Heart right ventricle (tissue), 16 donors: ENCODE results near the gene KCNJ4. TPM values are rescaled to one million over a fixed set of nuclear protein-coding genes. Genes with fewer than 3 reads are reported as not detected.

ENCODE experiments used
- ATAC-seq, 8 donors: fragments of 200-7000 bp; cut with Tn5 transposase; one replicate each; pipeline ENCODE4 v1.9.1; 2020; ENCODE audit warnings: mild to moderate bottlenecking in 8 of 8, moderate library complexity in 8 of 8, moderate number of reproducible peaks in 1 of 8
- DNase-seq, 2 donors: peaks; one replicate each; pipeline ENCODE4 v3.0.0-alpha.2; 2020
- H3K27ac ChIP-seq, 10 donors: fragments of 200-600 bp; sonication (generic) in 2 of 10; one replicate each; pipeline versions ENCODE4 v1.5.0 to v1.8.0; 2020 to 2022; ENCODE audit warnings: mild to moderate bottlenecking in 3 of 10
- H3K27me3 ChIP-seq, 7 donors: fragments of 200-600 bp; one replicate each; pipeline ENCODE4 v1.8.0; 2021 to 2022; ENCODE audit warnings: mild to moderate bottlenecking in 2 of 7
- H3K36me3 ChIP-seq, 9 donors: fragments of 200-600 bp; sonication (generic) in 1 of 9; one replicate each; pipeline versions ENCODE4 v1.5.0 to v1.8.0; 2020 to 2022; ENCODE audit warnings: mild to moderate bottlenecking in 2 of 9
- H3K4me1 ChIP-seq, 9 donors: fragments of 200-600 bp; sonication (generic) in 1 of 9; one replicate each; pipeline versions ENCODE4 v1.5.0 to v1.8.0; 2020 to 2022; ENCODE audit warnings: mild to moderate bottlenecking in 4 of 9
- H3K4me3 ChIP-seq, 10 donors: fragments of 200-600 bp; sonication (generic) in 2 of 10; one replicate each; pipeline versions ENCODE4 v1.5.0 to v1.8.0; 2020 to 2022; ENCODE audit warnings: mild to moderate bottlenecking in 7 of 10, moderate library complexity in 2 of 10
- H3K9me3 ChIP-seq, 11 donors: fragments of 200-600 bp in 10 of 11; sonication (generic) in 2 of 11; one replicate each; pipeline versions ENCODE4 v1.5.0 to v1.8.0; 2013 to 2022; ENCODE audit warnings: mild to moderate bottlenecking in 2 of 11, control low read depth in 1 of 11, moderate library complexity in 1 of 11
- CTCF ChIP-seq, 9 donors: fragments of 200-600 bp; sonication (generic) in 2 of 9; IDR thresholded peaks; one replicate each; pipeline versions ENCODE4 v1.5.0 to v1.8.0; 2021 to 2022; ENCODE audit warnings: antibody characterized with exemption in 9 of 9, mild to moderate bottlenecking in 5 of 9, moderate library complexity in 1 of 9
- WGBS, 2 donors: extraction: QIAGEN DNeasy Blood & Tissue Kit; methylation state at CpG; one replicate each; pipeline ENCODE4 v1.1.7; 2013; ENCODE audit warnings: inconsistent platforms in 1 of 2; 5-methylcytosine and 5-hydroxymethylcytosine counted together
- intact Hi-C, 10 donors: fragments of 100-400 bp; cut with DNase I; formaldehyde crosslinking; loops; one replicate each; pipeline versions ENCODE4 v1.11.1 to v1.14.2; 2022
- polyA plus RNA-seq, 2 donors: library from polyadenylated mRNA; stranded (reverse); fragments of 200-250 nt; gene quantifications; one replicate each; pipeline ENCODE4 v1.2.3, GENCODE V29; 2013
- total RNA-seq, 10 donors: library from RNA; stranded (reverse); fragmentation: NEBNext Ultra II Directional in 3 of 10; extraction: Animal tissue kit (Norgen Biotek cat#: 25700) in 3 of 10; gene quantifications; one replicate each; pipeline versions ENCODE4 v1.2.1 to v1.2.4, GENCODE V29; 2021 to 2023
- donor health status: Arrhythmogenic right ventricular cardiomyopathy.
- donor health status: ischemic (EF 13 %, LVEDD 7.1; RV severe dilation, severe dysfunction).
- donor health status: healthy with polysubstance abuse.
- donor health status: DM: no; HTN: yes; CAD: no.
- donor health status: DM: no; HTN: no; CAD: no.
- donor health status: ischemic (EF 25% LVEDD 6.9; RV normal size, moderate dysfunction).
- donor health status: ischemic (EF 25% LVEDD 5.7; RV mildly dilated, moderate dysfunction).
- donor health status: healthy.
- donor health status: DM: yes; HTN: yes; CAD: no.
- donor health status: Ischemic cardiomyopathy.
- donor health status: ischemic (EF 35%, LVEDD 5.7; RV mildly dilated, moderate dysfunction).
- donor health status: nonischemic (EF 11% LVEDD 7.7; RV severe dilation, severe dysfunction).
- donor health status: DM: yes; HTN: yes; CAD: no.
- donor health status: PGD.
- donor health status: ischemic (EF 29% LVEDD 5.4; RV normal size, mild dysfunction).
- donor health status: nonischemic (EF 23%, LVEDD 6.1; RV moderate dilation, normal function).

KCNJ4 gene
- total and polyA plus RNA-seq, 12 donors = 4.9 to 93.3 (median 33.9) TPM

- no peaks in the 10 kb centered on the region for H3K9me3 ChIP-seq
- ATAC-seq = peak; percentile 44 to 73 (median 60)
- H3K36me3 ChIP-seq = no peaks in the 10 kb centered on the region
- H3K27ac ChIP-seq = peak overlapping the region; percentile 61 to 99 (median 92)
- H3K4me3 ChIP-seq = peak overlapping the region in 5 of 10 donors; percentile 11 to 34 (median 28)
- H3K27me3 ChIP-seq = peaks cover 4 to 81% (median 46%) of the 10 kb centered on the region in 7 donors
- intact Hi-C loops = loop anchor here in 2 of 10 donors (2.0 to 5.0 kb wide), 2 partner anchors 36 to 38 kb away; no protein-coding TSS in a partner anchor
- 31 to 35% methylated on average over 11 of the region's 11 CpGs for WGBS, 2 donors
- H3K4me1 ChIP-seq = peaks cover 4 to 66% (median 24%) of the 10 kb centered on the region in 9 donors
- no peak for TF ChIP-seq CTCF (IDR thresholded peaks at IDR 0.05)
- peak; percentile 48 to 66 for DNase-seq
These were observed 4.7 kb downstream of the KCNJ4 start for GRCh38 chr22:38450234-38450797.

GRCh38 chr22:38449776-38450175 is 5.2 kb downstream of the KCNJ4 start:
- no peak for TF ChIP-seq CTCF (IDR thresholded peaks at IDR 0.05)
- H3K27me3 ChIP-seq = peaks cover 4 to 84% (median 44%) of the 10 kb centered on the region in 7 donors
- H3K4me3 ChIP-seq = peak overlapping the region in 5 of 10 donors; percentile 11 to 34 (median 28)
- no peaks in the 10 kb centered on the region for H3K9me3 ChIP-seq
- WGBS, 2 donors = 50 to 55% methylated on average over 18 of the region's 18 CpGs
- H3K36me3 ChIP-seq = no peaks in the 10 kb centered on the region
- DNase-seq (no peak), ATAC-seq (peak; percentile 37 to 78 (median 65))
- intact Hi-C loops = loop anchor here in 3 of 10 donors (2.0 to 5.0 kb wide), 2 partner anchors 35 to 37 kb away; no protein-coding TSS in a partner anchor
- peaks cover 4 to 70% (median 24%) of the 10 kb centered on the region in 9 donors for H3K4me1 ChIP-seq
- peak overlapping the region; percentile 61 to 99 (median 92) for H3K27ac ChIP-seq

- WGBS, 2 donors = 68 to 70% methylated on average over 14 of the region's 14 CpGs
- TF ChIP-seq CTCF (IDR thresholded peaks at IDR 0.05) = no peak
- DNase-seq (peak; percentile 68 to 72), ATAC-seq (peak; percentile 24 to 73 (median 58))
- Histone ChIP-seq H3K4me3 (peak overlapping the region in 2 of 10 donors; percentile 11 to 28), H3K27me3 (peaks cover 0 to 84% (median 38%) of the 10 kb centered on the region in 7 donors), H3K4me1 (peaks cover 0 to 77% (median 29%) of the 10 kb centered on the region in 9 donors), H3K9me3 (no peaks in the 10 kb centered on the region), H3K36me3 (no peaks in the 10 kb centered on the region), H3K27ac (peak overlapping the region; percentile 61 to 99 (median 92))
- intact Hi-C loops = loop anchor here in 1 of 10 donors (5.0 kb wide), 1 partner anchor 37 kb away; no protein-coding TSS in a partner anchor
These were observed 5.9 kb downstream of the KCNJ4 start for GRCh38 chr22:38448945-38449745.

- H3K9me3 ChIP-seq = no peaks in the 10 kb centered on the region
- DNase-seq (no peak), ATAC-seq (no peak)
- H3K4me1 ChIP-seq = peaks cover 0 to 75% (median 29%) of the 10 kb centered on the region in 9 donors
- intact Hi-C loops = loop anchor here in 1 of 10 donors (5.0 kb wide), 1 partner anchor 34 kb away; no protein-coding TSS in a partner anchor
- WGBS, 2 donors = 47 to 48% methylated on average over 9 of the region's 9 CpGs
- H3K4me3 ChIP-seq = no peak overlapping the region
- H3K27me3 ChIP-seq = peaks cover 0 to 72% (median 19%) of the 10 kb centered on the region in 7 donors
- TF ChIP-seq CTCF (IDR thresholded peaks at IDR 0.05) = no peak
- no peaks in the 10 kb centered on the region for H3K36me3 ChIP-seq
- H3K27ac ChIP-seq = peak overlapping the region in 7 of 10 donors; percentile 22 to 92 (median 68)
These were observed 8.9 kb downstream of the KCNJ4 start for GRCh38 chr22:38446018-38446601.
